ENCODE measurements around the gene CXCR6.

- TF ChIP-seq CTCF (IDR thresholded peaks at IDR 0.05): no peak
- no peak for TF ChIP-seq EZH2 (IDR thresholded peaks at IDR 0.05)
Observed at GRCh38 chr3:45950131-45950530, 6.9 kb downstream of the CXCR6 start.
